D721Med (cell line): Measurements from ENCODE around the gene ZNF287.

Experiments used
- DNase-seq: peaks from one replicate; pipeline ENCODE4 v3.0.0; 2011; ENCODE audit warnings: low spot score; ENCODE audit not compliant: insufficient read length
- FAIRE-seq: peaks from 2 replicates; lab custom pipeline; 2011; peaks lifted over from hg19 to GRCh38; lab: Jason Lieb, UNC
- TF ChIP-seq, protein P1 (sequence below): IDR thresholded peaks from 2 replicates; pipeline ENCODE4 v1.5.1; 2012; ENCODE audit warnings: mild to moderate bottlenecking, control low read depth; ENCODE audit not compliant: insufficient read depth; ENCODE audit errors: missing control alignments

The ZNF287 gene

DNA sequence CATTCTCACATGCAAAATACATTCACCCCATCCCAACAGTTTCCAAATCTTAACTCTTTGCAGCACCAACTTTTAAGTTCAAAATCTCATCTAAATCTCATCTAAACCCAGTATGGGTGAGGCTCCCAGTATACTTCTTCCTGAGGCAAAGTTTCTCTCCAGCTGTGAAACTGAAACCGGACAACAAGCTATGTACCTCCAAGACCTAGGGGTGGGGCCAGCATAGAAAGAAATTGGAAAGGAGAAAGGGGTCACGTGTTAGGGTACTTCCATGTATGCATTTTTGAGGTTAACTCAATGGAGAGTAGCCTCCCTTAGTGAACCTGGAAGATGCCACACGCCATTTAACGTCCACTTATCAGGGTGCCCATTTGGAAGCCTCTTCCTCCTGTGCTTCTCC is 53.1 kb downstream of the ZNF287 start:
- FAIRE-seq (no peak), DNase-seq (no peak)
- TF ChIP-seq, protein P1, sequence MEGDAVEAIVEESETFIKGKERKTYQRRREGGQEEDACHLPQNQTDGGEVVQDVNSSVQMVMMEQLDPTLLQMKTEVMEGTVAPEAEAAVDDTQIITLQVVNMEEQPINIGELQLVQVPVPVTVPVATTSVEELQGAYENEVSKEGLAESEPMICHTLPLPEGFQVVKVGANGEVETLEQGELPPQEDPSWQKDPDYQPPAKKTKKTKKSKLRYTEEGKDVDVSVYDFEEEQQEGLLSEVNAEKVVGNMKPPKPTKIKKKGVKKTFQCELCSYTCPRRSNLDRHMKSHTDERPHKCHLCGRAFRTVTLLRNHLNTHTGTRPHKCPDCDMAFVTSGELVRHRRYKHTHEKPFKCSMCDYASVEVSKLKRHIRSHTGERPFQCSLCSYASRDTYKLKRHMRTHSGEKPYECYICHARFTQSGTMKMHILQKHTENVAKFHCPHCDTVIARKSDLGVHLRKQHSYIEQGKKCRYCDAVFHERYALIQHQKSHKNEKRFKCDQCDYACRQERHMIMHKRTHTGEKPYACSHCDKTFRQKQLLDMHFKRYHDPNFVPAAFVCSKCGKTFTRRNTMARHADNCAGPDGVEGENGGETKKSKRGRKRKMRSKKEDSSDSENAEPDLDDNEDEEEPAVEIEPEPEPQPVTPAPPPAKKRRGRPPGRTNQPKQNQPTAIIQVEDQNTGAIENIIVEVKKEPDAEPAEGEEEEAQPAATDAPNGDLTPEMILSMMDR: no peak

DNA sequence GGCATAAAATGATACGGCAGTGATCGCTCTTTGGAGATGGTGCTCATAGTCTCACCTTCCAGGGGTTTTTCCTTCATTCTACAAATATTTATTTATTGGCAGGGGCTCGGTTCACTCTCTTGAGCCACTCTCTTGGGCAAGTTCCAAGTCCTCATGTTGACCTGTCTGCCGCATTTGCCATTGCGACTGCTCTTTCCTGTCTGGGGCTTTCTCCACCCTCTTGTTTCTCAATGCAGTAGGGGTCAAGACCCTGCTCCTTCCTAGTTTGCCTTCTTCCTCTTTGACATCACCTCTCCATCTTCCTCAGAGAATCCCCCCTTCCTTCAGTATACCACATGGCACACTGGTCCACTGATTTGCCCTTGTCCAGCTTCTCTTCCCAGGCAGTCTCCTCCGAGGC is 55.1 kb downstream of the ZNF287 start:
- DNase-seq (no peak), FAIRE-seq (no peak)
- TF ChIP-seq, protein P1: no peak

DNA sequence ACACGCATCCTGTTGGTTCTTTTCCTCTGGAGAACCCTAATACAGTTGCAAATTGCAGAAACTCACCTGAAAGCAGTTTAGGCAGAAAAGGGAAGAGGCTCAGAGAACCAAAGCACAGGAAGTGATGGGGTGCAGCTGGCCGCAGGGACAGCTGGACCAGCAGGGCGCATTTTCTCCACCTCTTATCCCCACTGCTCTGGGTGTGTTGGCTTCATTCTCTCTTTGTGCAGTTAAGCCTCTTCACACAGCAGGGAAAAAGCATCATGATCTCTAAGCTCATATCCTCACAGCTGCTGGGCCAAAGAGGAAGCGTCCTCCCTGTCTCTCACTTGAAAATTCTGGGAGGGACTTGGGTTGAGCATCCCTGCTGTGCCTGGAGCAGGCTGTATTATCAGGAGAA is 57.0 kb downstream of the ZNF287 start:
- DNase-seq (no peak), FAIRE-seq (no peak)

DNA sequence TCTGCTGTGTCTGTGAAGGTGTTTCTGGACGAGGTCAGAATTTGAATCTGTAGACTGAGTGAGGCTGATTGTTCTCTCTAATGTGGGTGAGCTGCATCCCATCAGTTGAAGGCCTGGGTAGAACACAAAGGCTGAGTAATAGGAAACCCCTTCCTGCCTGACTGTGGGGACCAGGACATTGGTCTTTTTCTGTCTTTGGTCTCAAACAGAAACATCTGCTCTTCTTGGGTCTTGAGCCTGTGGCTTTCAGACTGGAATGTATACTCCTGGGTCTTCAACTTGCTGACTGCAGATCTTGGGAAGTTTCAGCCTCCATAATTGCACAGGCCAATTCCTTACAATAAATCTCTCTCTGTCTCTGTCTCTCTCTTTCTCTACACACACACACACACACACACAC is 57.4 kb downstream of the ZNF287 start:
- TF ChIP-seq, protein P1: no peak
- FAIRE-seq: no peak
- no peak for DNase-seq

More for the DNA sequence above, 57.0 kb downstream of the ZNF287 start:
- TF ChIP-seq, protein P1: no peak

- DNase-seq (no peak), FAIRE-seq (no peak)
- TF ChIP-seq, protein P1: no peak
These were observed 61.0 kb downstream of the ZNF287 start for GRCh38 chr17:16507918-16508533.

DNA sequence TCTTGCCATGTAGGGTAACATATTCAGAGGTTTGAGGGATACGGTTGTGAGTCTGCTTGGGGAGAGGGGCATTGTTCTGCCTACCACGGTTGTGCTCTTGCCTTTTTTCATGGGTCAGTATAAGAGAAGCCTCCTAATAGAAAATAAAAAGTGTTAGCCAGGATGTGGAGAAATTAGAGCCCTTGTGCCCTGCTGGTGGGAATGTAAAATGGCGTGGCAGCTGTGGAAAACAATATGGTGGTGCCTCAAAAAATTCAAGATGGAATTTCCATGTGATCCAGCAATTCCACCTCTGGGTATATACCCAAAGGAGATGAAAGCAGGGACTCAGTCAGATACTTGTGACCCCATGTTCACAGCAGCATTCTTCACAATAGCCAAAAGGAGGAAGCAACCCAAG is 62.8 kb downstream of the ZNF287 start:
- no peak for DNase-seq
- FAIRE-seq: no peak
- TF ChIP-seq, protein P1: no peak

DNA sequence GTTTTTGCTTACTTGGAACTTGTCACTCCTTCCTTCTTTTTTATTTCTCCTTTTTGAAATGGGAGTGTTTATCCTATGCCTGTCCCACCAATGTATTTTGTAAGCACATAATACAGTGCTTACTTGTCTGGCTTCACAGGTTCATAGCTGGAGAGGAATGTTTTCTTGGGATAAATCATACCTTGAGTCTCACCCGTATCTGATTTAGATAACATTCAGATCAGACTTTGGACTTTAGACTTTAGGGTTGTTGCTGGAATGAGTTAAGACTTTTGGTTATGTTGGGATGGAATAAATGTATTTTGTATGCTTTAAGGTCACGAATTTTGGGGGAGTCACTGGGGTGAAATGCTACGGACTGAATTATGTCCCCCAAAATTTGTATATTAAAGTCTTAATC is 64.0 kb downstream of the ZNF287 start:
- no peak for DNase-seq
- TF ChIP-seq, protein P1: no peak
- FAIRE-seq: no peak
